Ascending aorta (tissue), 2 donors: ENCODE data around the gene KRTAP19-5. TPM values are rescaled to one million over a fixed set of nuclear protein-coding genes. Genes with fewer than 3 reads are reported as not detected.

Source experiments
- DNase-seq, 2 donors: peaks; one replicate each; pipeline ENCODE4 v3.0.0-alpha.2; 2019; ENCODE audit warnings: low spot score in 2 of 2
- H3K27ac ChIP-seq, 2 donors: fragments of 200-600 bp; sonication (generic); one replicate each; pipeline ENCODE4 v1.5.1; 2016 to 2017; ENCODE audit warnings: mild to moderate bottlenecking in 1 of 2
- H3K27me3 ChIP-seq: fragments of 200-600 bp; sonication (generic); one replicate; pipeline ENCODE4 v1.5.1; 2017
- H3K36me3 ChIP-seq, 2 donors: fragments of 200-600 bp; sonication (generic); one replicate each; pipeline ENCODE4 v1.5.1; 2016
- H3K4me1 ChIP-seq, 2 donors: fragments of 200-600 bp; sonication (generic); one replicate each; pipeline ENCODE4 v1.5.1; 2016 to 2017; ENCODE audit warnings: mild to moderate bottlenecking in 1 of 2
- H3K4me3 ChIP-seq, 2 donors: fragments of 200-600 bp; sonication (generic); one replicate each; pipeline ENCODE4 v1.5.1; 2016 to 2017; ENCODE audit warnings: mild to moderate bottlenecking in 1 of 2
- H3K9me3 ChIP-seq, 2 donors: fragments of 200-600 bp; sonication (generic); one replicate each; pipeline ENCODE4 v1.5.1; 2016
- intact Hi-C: fragments of 100-400 bp; cut with DNase I; formaldehyde crosslinking; loops from one replicate; pipeline ENCODE4 v1.15.1; 2023
- total RNA-seq: library from RNA; depleted of rRNA; stranded (reverse); fragments of >200 nt; gene quantifications from one replicate; pipeline ENCODE4 v1.1.0, GENCODE V29; 2016
- TF ChIP-seq, protein P1 (sequence below), 3 experiments: fragments of 200-600 bp in 2 of 3; fragments of 450-650 bp in 1 of 3; sonication (generic) in 2 of 3; IDR thresholded peaks; one replicate each; pipeline ENCODE4 v1.5.1; 2016 to 2019; ENCODE audit warnings: antibody characterized with exemption in 3 of 3, mild to moderate bottlenecking in 1 of 3, moderate library complexity in 1 of 3

The KRTAP19-5 gene
- total RNA-seq, 1 donor from 2014 or later, result not detected

DNA sequence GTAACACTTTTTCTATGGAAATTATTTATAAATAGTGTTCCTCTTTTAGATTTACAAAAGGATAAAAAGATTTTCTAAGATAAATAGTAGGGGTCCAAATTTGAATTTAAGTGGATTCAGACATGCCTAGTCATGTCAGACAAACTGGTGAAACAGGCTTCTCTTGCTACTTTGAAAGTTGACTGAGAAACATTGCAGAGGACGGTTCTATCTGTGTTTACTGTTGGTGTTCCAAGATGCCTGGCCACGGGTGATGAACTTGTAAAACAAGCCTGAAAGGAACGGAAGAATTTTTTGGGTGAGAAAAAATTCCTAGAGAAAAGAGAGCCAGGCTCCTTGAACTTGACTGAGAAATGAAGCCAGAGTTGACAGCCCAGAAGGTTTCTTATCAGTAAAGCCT is 23.9 kb downstream of the KRTAP19-5 start:
- H3K27ac ChIP-seq, result no peak overlapping the region

DNA sequence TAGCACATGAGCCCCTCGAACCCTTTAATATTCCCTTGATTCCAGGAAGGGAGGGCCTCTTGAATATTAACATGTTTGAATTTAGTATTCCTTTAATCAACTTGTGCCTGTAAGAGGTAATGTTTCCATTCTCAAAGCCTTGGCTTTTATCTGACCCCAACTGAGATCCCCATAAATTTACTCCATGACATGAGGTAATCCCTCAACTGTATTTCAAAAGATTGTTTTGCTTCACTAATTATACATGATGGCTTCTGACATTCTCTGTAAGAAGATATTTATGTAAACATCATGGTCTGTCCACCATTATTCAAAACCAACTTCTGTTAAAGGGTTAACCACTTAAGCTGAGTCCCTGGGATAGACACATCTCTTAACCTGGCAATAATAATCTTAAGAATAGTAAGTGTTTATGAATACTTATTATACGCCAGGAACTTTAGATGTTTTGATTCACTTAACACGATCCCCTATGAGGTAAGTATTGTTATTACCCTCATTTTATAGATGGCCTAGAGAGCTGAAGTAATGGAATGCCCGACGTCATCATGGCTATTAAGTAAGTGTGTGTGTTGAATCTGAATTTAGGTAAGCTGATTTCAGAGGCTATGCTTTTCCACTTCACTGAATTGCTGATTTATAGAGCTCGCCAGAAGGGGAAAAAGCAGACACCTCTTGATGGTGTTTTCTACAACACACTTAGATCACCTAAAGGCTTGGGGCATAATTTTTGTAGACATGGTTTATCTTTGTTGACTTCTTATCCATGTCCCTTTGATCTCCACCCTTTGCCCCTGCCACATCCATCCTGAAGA is 32.8 kb downstream of the KRTAP19-5 start:
- no peak overlapping the region for H3K27ac ChIP-seq
- H3K4me3 ChIP-seq, result no peak overlapping the region
- H3K4me1 ChIP-seq, result no peaks in the 10 kb centered on the region
- intact Hi-C loops, result no loop called here
- H3K36me3 ChIP-seq, result no peaks in the 10 kb centered on the region
- H3K27me3 ChIP-seq, result no peaks in the 10 kb centered on the region
- DNase-seq, result no peak
- TF ChIP-seq, protein P1, sequence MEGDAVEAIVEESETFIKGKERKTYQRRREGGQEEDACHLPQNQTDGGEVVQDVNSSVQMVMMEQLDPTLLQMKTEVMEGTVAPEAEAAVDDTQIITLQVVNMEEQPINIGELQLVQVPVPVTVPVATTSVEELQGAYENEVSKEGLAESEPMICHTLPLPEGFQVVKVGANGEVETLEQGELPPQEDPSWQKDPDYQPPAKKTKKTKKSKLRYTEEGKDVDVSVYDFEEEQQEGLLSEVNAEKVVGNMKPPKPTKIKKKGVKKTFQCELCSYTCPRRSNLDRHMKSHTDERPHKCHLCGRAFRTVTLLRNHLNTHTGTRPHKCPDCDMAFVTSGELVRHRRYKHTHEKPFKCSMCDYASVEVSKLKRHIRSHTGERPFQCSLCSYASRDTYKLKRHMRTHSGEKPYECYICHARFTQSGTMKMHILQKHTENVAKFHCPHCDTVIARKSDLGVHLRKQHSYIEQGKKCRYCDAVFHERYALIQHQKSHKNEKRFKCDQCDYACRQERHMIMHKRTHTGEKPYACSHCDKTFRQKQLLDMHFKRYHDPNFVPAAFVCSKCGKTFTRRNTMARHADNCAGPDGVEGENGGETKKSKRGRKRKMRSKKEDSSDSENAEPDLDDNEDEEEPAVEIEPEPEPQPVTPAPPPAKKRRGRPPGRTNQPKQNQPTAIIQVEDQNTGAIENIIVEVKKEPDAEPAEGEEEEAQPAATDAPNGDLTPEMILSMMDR (IDR thresholded peaks at IDR 0.05), result no peak
- H3K9me3 ChIP-seq, result no peaks in the 10 kb centered on the region

More for the DNA sequence above, 23.9 kb downstream of the KRTAP19-5 start:
- DNase-seq, result no peak
- Histone ChIP-seq H3K4me1 (no peaks in the 10 kb centered on the region), H3K9me3 (no peaks in the 10 kb centered on the region), H3K27me3 (no peaks in the 10 kb centered on the region), H3K4me3 (no peak overlapping the region), H3K36me3 (no peaks in the 10 kb centered on the region)
- TF ChIP-seq, protein P1 (IDR thresholded peaks at IDR 0.05), result no peak
- intact Hi-C loops, result no loop called here

DNA sequence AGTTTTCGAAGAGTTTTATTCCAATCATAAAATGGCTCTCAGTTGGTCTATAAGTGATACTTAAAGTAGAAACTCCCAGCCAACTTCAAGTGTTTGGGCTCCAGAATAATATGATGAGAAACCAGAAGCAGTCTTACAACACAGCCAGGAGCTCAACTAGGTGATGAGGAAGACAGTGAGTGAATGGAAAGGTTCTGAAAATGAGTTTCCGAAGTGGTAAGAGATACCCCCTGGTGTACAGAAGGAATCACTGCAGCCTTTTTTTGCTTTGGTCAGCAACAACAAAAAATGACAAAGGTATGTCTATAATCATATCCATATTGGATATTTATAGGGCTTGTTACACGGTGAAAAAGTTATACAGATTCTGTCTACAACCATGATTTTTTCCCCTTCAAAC is 38.2 kb downstream of the KRTAP19-5 start:
- Histone ChIP-seq H3K4me1 (no peaks in the 10 kb centered on the region), H3K27me3 (no peaks in the 10 kb centered on the region), H3K27ac (no peak overlapping the region), H3K9me3 (no peaks in the 10 kb centered on the region), H3K36me3 (no peaks in the 10 kb centered on the region), H3K4me3 (no peak overlapping the region)
- DNase-seq, result no peak
- intact Hi-C loops, result no loop called here
- TF ChIP-seq, protein P1 (IDR thresholded peaks at IDR 0.05), result no peak

Other genes starting within 250 kb of the KRTAP19-5 start
- gene KRTAP24-1, start 219.2 kb downstream of the KRTAP19-5 start, total RNA-seq, result not detected
- not detected for gene KRTAP25-1, start 212.6 kb downstream of the KRTAP19-5 start, total RNA-seq
- gene KRTAP26-1, start 181.8 kb downstream of the KRTAP19-5 start, total RNA-seq, result not detected
- not detected for gene KRTAP27-1, start 164.4 kb downstream of the KRTAP19-5 start, total RNA-seq
- not detected for gene KRTAP23-1, start 153.5 kb downstream of the KRTAP19-5 start, total RNA-seq
- gene KRTAP13-2, start 129.9 kb downstream of the KRTAP19-5 start, total RNA-seq, result not detected
- gene KRTAP13-1, start 106.1 kb downstream of the KRTAP19-5 start, total RNA-seq, result not detected
- not detected for gene KRTAP13-3, start 76.2 kb downstream of the KRTAP19-5 start, total RNA-seq
- gene KRTAP13-4, start 71.9 kb downstream of the KRTAP19-5 start, total RNA-seq, result not detected
- gene KRTAP15-1, start 61.9 kb downstream of the KRTAP19-5 start, total RNA-seq, result not detected
- not detected for gene KRTAP19-1, start 21.8 kb downstream of the KRTAP19-5 start, total RNA-seq
- gene KRTAP19-2, start 14.7 kb downstream of the KRTAP19-5 start, total RNA-seq, result not detected
- not detected for gene KRTAP19-3, start 10.1 kb downstream of the KRTAP19-5 start, total RNA-seq
- gene KRTAP19-4, start 5.0 kb downstream of the KRTAP19-5 start, total RNA-seq, result not detected
- not detected for gene KRTAP19-6, start 39.7 kb upstream of the KRTAP19-5 start, total RNA-seq
- not detected for gene KRTAP19-7, start 59.2 kb upstream of the KRTAP19-5 start, total RNA-seq
- not detected for gene KRTAP22-2, start 88.3 kb upstream of the KRTAP19-5 start, total RNA-seq
- not detected for gene KRTAP6-3, start 90.3 kb upstream of the KRTAP19-5 start, total RNA-seq
- not detected for gene KRTAP6-2, start 96.8 kb upstream of the KRTAP19-5 start, total RNA-seq
- not detected for gene KRTAP22-1, start 98.9 kb upstream of the KRTAP19-5 start, total RNA-seq
- gene KRTAP6-1, start 111.8 kb upstream of the KRTAP19-5 start, total RNA-seq, result not detected
- gene KRTAP20-1, start 114.3 kb upstream of the KRTAP19-5 start, total RNA-seq, result not detected
- not detected for gene KRTAP20-4, start 118.5 kb upstream of the KRTAP19-5 start, total RNA-seq
- gene KRTAP20-2, start 133.1 kb upstream of the KRTAP19-5 start, total RNA-seq, result not detected
- gene KRTAP20-3, start 140.7 kb upstream of the KRTAP19-5 start, total RNA-seq, result not detected
- not detected for gene KRTAP21-3, start 216.6 kb upstream of the KRTAP19-5 start, total RNA-seq
- not detected for gene KRTAP21-2, start 245.1 kb upstream of the KRTAP19-5 start, total RNA-seq